Tibial artery (tissue), 4 donors: ENCODE data around the gene PRR5.

Source experiments
- DNase-seq, 2 donors: peaks; one replicate each; pipeline ENCODE4 v3.0.0-alpha.2; 2019
- H3K27ac ChIP-seq, 2 donors: fragments of 200-600 bp; sonication (generic) in 1 of 2; 1 replicate in 1 of 2; 2 replicates in 1 of 2; pipeline ENCODE4 v1.5.1; 2018 to 2019; ENCODE audit warnings: mild to moderate bottlenecking in 1 of 2
- H3K27me3 ChIP-seq, 2 donors: fragments of 200-600 bp; sonication (generic) in 1 of 2; one replicate each; pipeline versions ENCODE4 v1.5.1 to v1.6.0; 2016 to 2019
- H3K36me3 ChIP-seq, 3 donors: fragments of 200-600 bp; sonication (generic) in 2 of 3; one replicate each; pipeline ENCODE4 v1.5.1; 2016 to 2019; ENCODE audit warnings: mild to moderate bottlenecking in 2 of 3
- H3K4me1 ChIP-seq, 4 donors: fragments of 200-600 bp; sonication (generic) in 2 of 4; 1 replicate in 3 of 4; 2 replicates in 1 of 4; pipeline ENCODE4 v1.5.1; 2016 to 2019
- H3K4me3 ChIP-seq, 2 donors: fragments of 200-600 bp; sonication (generic) in 1 of 2; 1 replicate in 1 of 2; 2 replicates in 1 of 2; pipeline ENCODE4 v1.5.1; 2018 to 2019; ENCODE audit warnings: mild to moderate bottlenecking in 2 of 2
- H3K9me3 ChIP-seq, 3 donors: fragments of 200-600 bp; sonication (generic) in 1 of 3; one replicate each; pipeline ENCODE4 v1.5.1; 2016 to 2019
- CTCF ChIP-seq, 2 experiments: fragments of 200-600 bp in 1 of 2; fragments of 450-650 bp in 1 of 2; IDR thresholded peaks; one replicate each; pipeline ENCODE4 v1.5.1; 2017 to 2019; ENCODE audit warnings: antibody characterized with exemption in 2 of 2, mild to moderate bottlenecking in 1 of 2, moderate library complexity in 1 of 2
- intact Hi-C: fragments of 100-400 bp; cut with DNase I; formaldehyde crosslinking; loops from one replicate; pipeline ENCODE4 v1.15.0; 2023; ENCODE audit warnings: low total_unique reads

Gene PRR5

GRCh38 chr22:44776605-44777363, 74.8 kb downstream of the PRR5 start:
- TF ChIP-seq CTCF (IDR thresholded peaks at IDR 0.05), result no peak
- Histone ChIP-seq H3K4me3 (no peak overlapping the region), H3K27ac (no peak overlapping the region), H3K36me3 (no peaks in the 10 kb centered on the region), H3K27me3 (peaks cover 0 to 13% of the 10 kb centered on the region in 2 donors), H3K4me1 (no peaks in the 10 kb centered on the region), H3K9me3 (no peaks in the 10 kb centered on the region)
- DNase-seq, result no peak
- intact Hi-C loops, result no loop called here

GRCh38 chr22:44777364-44777755, 75.4 kb downstream of the PRR5 start:
- H3K27ac ChIP-seq, result no peak overlapping the region
- peaks cover 0 to 15% of the 10 kb centered on the region in 2 donors for H3K27me3 ChIP-seq
- DNase-seq, result no peak
- intact Hi-C loops, result no loop called here
- no peak for TF ChIP-seq CTCF (IDR thresholded peaks at IDR 0.05)
- no peaks in the 10 kb centered on the region for H3K4me1 ChIP-seq
- H3K9me3 ChIP-seq, result no peaks in the 10 kb centered on the region
- no peaks in the 10 kb centered on the region for H3K36me3 ChIP-seq
- no peak overlapping the region for H3K4me3 ChIP-seq

GRCh38 chr22:44780876-44781449, 79.0 kb downstream of the PRR5 start:
- H3K27me3 ChIP-seq, result peaks cover 0 to 39% of the 10 kb centered on the region in 2 donors
- no peak for TF ChIP-seq CTCF (IDR thresholded peaks at IDR 0.05)
- H3K27ac ChIP-seq, result no peak overlapping the region
- H3K4me3 ChIP-seq, result no peak overlapping the region
- DNase-seq, result no peak
- H3K9me3 ChIP-seq, result no peaks in the 10 kb centered on the region
- no peaks in the 10 kb centered on the region for H3K36me3 ChIP-seq
- intact Hi-C loops, result no loop called here
- H3K4me1 ChIP-seq, result no peaks in the 10 kb centered on the region

- H3K4me1 ChIP-seq, result no peaks in the 10 kb centered on the region
- no peaks in the 10 kb centered on the region for H3K36me3 ChIP-seq
- H3K27me3 ChIP-seq, result peaks cover 0 to 39% of the 10 kb centered on the region in 2 donors
- no peak overlapping the region for H3K4me3 ChIP-seq
- H3K27ac ChIP-seq, result no peak overlapping the region
- intact Hi-C loops, result no loop called here
- TF ChIP-seq CTCF (IDR thresholded peaks at IDR 0.05), result no peak
- no peaks in the 10 kb centered on the region for H3K9me3 ChIP-seq
- DNase-seq, result no peak
Observed at GRCh38 chr22:44782363-44782963, 80.5 kb downstream of the PRR5 start.

GRCh38 chr22:44783091-44783490, 81.1 kb downstream of the PRR5 start:
- Histone ChIP-seq H3K27ac (no peak overlapping the region), H3K4me1 (no peaks in the 10 kb centered on the region), H3K36me3 (no peaks in the 10 kb centered on the region), H3K4me3 (no peak overlapping the region), H3K9me3 (no peaks in the 10 kb centered on the region), H3K27me3 (peaks cover 0 to 39% of the 10 kb centered on the region in 2 donors)
- no peak for TF ChIP-seq CTCF (IDR thresholded peaks at IDR 0.05)
- intact Hi-C loops, result no loop called here
- DNase-seq, result no peak
